ENCODE measurements around the gene HNRNPA1.
"Not testable (repeated sequence)": the region's sequence is repeated elsewhere in the genome, so short reads cannot be mapped to it uniquely, and the experiment has no call there.

HNRNPA1 gene

DNA sequence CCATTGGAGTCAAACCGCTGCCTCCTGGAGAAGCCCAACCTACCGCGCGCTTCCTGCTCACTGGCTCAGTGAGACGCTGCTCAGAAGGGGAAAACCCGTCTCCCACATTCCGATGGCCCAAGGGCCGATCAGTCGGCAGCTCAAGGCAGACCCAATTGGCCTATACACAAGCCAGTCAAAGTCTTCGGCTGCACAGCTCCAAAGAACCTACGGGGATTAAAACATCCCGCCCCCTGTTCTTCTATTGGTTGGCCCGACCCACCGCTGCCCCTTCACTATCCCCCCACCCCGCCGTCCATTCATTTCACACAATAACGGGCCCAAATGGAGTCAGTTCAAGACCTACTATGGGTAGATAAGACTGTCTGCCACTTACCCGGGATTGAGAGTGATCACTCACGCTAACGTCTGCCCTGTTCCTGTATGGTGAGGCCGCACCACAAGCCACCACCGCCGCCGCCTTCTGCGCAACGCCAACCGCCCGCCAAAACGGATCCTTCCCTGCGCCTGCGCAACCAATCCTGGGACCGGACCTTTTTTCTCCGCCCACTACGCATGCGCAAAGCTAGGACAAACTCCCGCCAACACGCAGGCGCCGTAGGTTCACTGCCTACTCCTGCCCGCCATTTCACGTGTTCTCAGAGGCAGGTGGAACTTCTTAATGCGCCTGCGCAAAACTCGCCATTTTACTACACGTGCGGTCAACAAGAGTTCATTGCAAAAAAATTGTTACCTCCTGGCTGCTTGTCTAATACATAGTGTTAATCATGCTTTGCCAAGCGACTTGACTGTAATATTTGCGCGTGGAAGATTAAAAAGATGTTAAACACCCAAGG is 676 bp upstream of the HNRNPA1 start, which contains the start of gene CBX5:
Gene CBX5, minus strand, starts transcription at position 491 of the 836 bp plus-strand sequence. CDS start 22,472 bp downstream, outside the sequence.
- Histone ChIP-seq H3K4me3 (ENCODE audit: low read length) (peak within 1 kb of the TSS; percentile 61), H3K9me3 (ENCODE audit: control insufficient read depth, low read length) (no peaks in the 10 kb centered on the region), H3K9ac (ENCODE audit: low read length) (peak within 1 kb of the TSS; percentile 75), H3K4me1 (ENCODE audit: control insufficient read depth, insufficient read depth, low read length) (peaks cover 25% of the 10 kb centered on the region), H3K36me3 (ENCODE audit: control insufficient read depth, insufficient read depth, low read length) (peaks cover 11% of the 10 kb centered on the region), H3K27me3 (ENCODE audit: control insufficient read depth, insufficient read depth, low read length) (no peaks in the 10 kb centered on the region)

DNA sequence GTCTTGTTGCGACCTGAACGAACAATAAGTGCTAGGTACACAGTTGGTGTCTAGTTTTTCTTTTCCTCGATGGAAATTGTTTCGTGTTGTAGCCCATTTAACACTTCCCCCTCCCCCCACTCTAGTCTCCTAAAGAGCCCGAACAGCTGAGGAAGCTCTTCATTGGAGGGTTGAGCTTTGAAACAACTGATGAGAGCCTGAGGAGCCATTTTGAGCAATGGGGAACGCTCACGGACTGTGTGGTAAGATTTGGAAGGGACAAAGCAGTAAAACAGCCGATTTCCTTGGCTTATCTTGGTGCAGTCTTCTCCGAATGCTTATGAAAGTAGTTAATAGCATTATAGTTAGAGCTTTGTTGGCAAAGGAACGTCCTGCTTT is 724 bp downstream of the HNRNPA1 start:
- H3K4me3 ChIP-seq (ENCODE audit: low read length) = peak overlapping the region; percentile 61
- H3K27me3 ChIP-seq (ENCODE audit: control insufficient read depth, insufficient read depth, low read length); H3K9me3 ChIP-seq (ENCODE audit: control insufficient read depth, low read length): not testable (repeated sequence)
- H3K4me1 ChIP-seq (ENCODE audit: control insufficient read depth, insufficient read depth, low read length) = peaks cover 30% of the 10 kb centered on the region
- H3K9ac ChIP-seq (ENCODE audit: low read length) = peak overlapping the region; percentile 75
- peaks cover 11% of the 10 kb centered on the region for H3K36me3 ChIP-seq (ENCODE audit: control insufficient read depth, insufficient read depth, low read length)

DNA sequence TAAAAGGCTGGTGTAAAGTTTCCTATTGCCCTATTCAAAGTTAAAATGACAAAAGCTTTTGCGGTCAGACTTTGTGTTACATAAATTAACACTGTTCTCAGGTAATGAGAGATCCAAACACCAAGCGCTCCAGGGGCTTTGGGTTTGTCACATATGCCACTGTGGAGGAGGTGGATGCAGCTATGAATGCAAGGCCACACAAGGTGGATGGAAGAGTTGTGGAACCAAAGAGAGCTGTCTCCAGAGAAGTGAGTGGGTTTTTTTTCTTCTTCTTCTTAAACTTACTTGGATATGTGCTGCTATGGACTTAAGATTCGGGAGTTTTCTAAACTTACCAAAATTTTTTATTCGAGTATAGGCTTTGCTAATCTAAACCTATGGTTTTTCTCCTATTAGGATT is 1.2 kb downstream of the HNRNPA1 start:
- H3K27me3 ChIP-seq (ENCODE audit: control insufficient read depth, insufficient read depth, low read length); H3K9me3 ChIP-seq (ENCODE audit: control insufficient read depth, low read length): not testable (repeated sequence)
- peak overlapping the region; percentile 61 for H3K4me3 ChIP-seq (ENCODE audit: low read length)
- peaks cover 11% of the 10 kb centered on the region for H3K36me3 ChIP-seq (ENCODE audit: control insufficient read depth, insufficient read depth, low read length)
- peaks cover 35% of the 10 kb centered on the region for H3K4me1 ChIP-seq (ENCODE audit: control insufficient read depth, insufficient read depth, low read length)
- H3K9ac ChIP-seq (ENCODE audit: low read length) = peak overlapping the region; percentile 75

DNA sequence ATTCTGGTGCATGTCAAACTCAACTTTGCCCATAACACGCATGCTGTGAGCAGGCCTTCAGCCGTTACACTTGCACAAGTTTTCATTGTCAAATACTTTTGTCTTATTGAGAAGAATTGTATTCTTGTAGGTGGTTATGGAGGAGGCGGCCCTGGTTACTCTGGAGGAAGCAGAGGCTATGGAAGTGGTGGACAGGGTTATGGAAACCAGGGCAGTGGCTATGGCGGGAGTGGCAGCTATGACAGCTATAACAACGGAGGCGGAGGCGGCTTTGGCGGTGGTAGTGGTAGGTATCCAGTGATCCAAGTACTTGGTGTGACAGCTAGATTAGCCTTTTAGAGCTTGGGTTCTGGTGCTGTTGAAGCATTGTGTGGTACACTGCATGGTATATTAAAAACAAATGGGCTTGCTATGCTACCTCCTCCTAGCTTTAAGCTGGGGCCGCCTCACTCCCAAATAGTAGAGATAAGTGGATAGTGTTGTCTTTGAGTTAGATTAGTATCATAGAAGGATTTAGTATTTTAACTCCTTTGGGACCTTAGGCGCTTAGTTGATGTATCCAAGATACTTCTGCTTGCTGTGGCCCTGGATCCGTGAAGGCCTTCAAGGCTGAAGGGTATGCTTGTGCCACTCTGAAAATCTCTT is 2.5 kb downstream of the HNRNPA1 start:
- H3K36me3 ChIP-seq (ENCODE audit: control insufficient read depth, insufficient read depth, low read length) = peaks cover 21% of the 10 kb centered on the region
- H3K27me3 ChIP-seq (ENCODE audit: control insufficient read depth, insufficient read depth, low read length) = no peaks in the 10 kb centered on the region
- no peaks in the 10 kb centered on the region for H3K9me3 ChIP-seq (ENCODE audit: control insufficient read depth, low read length)
- peaks cover 46% of the 10 kb centered on the region for H3K4me1 ChIP-seq (ENCODE audit: control insufficient read depth, insufficient read depth, low read length)
- H3K9ac ChIP-seq (ENCODE audit: low read length) = peak overlapping the region; percentile 12
- H3K4me3 ChIP-seq (ENCODE audit: low read length) = no peak overlapping the region

DNA sequence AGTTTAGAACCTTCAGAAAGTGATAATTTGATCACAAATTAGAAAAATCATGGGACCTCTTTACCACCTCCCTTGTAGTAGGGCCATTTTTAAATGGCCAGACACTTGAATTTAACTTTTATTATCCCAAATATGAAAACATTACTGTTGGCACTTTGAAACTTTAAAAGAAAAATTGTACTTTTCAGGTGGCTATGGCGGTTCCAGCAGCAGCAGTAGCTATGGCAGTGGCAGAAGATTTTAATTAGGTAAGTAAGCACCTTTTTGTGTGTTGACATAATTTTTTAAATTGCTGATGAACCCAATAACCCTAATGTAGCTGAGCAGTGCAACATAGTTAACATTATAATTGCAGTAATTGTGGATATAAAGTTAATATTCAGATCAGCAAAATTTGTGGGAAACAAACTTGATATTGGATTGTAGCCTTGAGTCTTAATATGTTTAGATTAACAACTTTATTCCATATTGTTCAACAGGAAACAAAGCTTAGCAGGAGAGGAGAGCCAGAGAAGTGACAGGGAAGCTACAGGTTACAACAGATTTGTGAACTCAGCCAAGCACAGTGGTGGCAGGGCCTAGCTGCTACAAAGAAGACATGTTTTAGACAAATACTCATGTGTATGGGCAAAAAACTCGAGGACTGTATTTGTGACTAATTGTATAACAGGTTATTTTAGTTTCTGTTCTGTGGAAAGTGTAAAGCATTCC is 3.7 kb downstream of the HNRNPA1 start:
- H3K9ac ChIP-seq (ENCODE audit: low read length) = peak overlapping the region; percentile 2
- H3K36me3 ChIP-seq (ENCODE audit: control insufficient read depth, insufficient read depth, low read length) = peaks cover 21% of the 10 kb centered on the region
- not testable (repeated sequence) for H3K4me3 ChIP-seq (ENCODE audit: low read length)

DNA sequence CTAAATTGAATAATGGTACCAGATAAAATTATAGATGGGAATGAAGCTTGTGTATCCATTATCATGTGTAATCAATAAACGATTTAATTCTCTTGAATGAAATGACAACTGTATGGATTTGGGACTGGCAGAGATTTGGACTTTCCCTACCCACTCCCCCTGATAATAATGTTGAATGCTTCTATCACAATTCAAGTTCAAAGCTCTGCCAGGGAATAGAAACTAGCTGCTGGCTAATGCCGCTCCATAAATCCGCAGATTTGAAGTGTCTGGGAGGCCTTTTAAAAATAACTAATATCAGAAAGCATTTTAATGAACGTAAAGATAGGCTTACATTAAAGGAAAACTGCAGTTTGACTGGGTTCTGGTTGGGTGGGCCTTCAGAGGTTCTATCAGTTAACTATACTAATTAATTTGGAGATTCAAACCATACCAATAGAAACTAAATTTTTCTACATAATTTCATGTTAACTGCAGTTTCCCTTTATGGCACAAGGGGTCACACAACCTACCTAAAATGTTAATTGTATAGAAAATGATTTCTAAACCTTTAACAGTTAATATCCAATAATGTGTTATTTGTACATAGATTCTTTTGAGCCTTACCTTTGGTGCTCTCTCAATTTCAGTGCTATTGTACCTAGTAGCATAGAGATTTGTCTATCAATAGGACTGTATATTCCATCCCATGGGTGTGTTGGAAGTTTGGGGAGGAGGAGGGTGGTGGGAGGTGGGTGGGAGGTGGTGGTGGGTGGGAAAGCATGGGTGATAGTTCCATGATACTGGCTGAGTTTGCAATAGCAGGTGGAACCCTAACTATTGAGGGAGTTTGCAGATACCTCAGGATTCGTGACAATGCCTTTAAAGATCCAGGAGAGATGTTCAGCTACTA is 4.9 kb downstream of the HNRNPA1 start:
- H3K9me3 ChIP-seq (ENCODE audit: control insufficient read depth, low read length) = no peaks in the 10 kb centered on the region
- H3K4me3 ChIP-seq (ENCODE audit: low read length) = no peak overlapping the region
- peaks cover 21% of the 10 kb centered on the region for H3K36me3 ChIP-seq (ENCODE audit: control insufficient read depth, insufficient read depth, low read length)
- H3K9ac ChIP-seq (ENCODE audit: low read length) = peak overlapping the region; percentile 17
- peaks cover 51% of the 10 kb centered on the region for H3K4me1 ChIP-seq (ENCODE audit: control insufficient read depth, insufficient read depth, low read length)
- H3K27me3 ChIP-seq (ENCODE audit: control insufficient read depth, insufficient read depth, low read length) = no peaks in the 10 kb centered on the region

More for the DNA sequence above, 3.7 kb downstream of the HNRNPA1 start:
- H3K9me3 ChIP-seq (ENCODE audit: control insufficient read depth, low read length); H3K27me3 ChIP-seq (ENCODE audit: control insufficient read depth, insufficient read depth, low read length): not testable (repeated sequence)
- peaks cover 51% of the 10 kb centered on the region for H3K4me1 ChIP-seq (ENCODE audit: control insufficient read depth, insufficient read depth, low read length)

DNA sequence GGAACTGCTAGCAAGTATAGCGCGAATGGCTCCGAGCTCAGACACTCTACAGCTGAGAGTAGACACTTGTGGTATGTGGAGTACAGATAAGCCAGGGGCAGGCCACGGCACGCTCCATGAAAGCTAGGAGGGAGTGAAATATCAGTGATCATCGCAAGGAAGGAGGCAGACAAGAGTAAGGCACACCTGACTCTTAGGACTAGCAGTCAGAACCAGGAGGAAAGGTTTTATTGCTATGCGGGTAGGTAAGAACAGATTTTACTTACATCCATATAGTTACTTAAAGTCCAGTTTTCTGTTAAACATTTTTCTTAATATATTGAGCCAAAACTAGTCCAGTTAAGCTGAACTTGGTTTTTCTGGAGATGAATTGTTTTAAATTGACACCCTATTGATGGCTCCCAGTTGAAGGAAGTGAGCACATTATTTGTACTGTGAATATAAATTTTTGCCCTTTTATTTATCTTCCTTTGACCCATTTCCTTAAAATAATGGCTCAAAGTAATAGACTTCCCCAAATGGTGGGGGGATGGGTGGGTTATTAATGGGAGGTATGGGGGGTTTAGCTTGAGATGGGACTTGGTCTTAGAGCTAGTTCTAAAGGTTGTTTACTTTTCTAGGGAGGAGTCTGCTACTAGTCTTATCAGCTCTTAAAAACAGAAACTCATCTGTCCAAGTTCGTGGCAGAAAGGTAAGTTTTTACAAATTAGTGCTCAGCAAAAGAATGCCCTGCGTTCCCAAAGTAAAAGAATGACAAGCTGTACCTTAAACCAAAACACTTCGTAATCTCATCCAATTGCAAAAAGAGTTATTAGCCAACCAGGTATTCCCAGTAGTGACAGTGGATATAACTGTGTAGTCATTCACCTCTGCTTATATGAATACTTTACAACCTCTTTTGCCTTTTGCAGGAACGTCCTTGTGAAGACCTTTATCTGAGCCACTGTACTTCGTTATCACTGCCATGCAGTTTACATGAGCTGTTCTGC is 5.8 kb downstream of the HNRNPA1 start:
- H3K9ac ChIP-seq (ENCODE audit: low read length) = peak overlapping the region; percentile 17
- peaks cover 21% of the 10 kb centered on the region for H3K36me3 ChIP-seq (ENCODE audit: control insufficient read depth, insufficient read depth, low read length)
- no peaks in the 10 kb centered on the region for H3K9me3 ChIP-seq (ENCODE audit: control insufficient read depth, low read length)
- H3K4me3 ChIP-seq (ENCODE audit: low read length) = no peak overlapping the region
- H3K4me1 ChIP-seq (ENCODE audit: control insufficient read depth, insufficient read depth, low read length) = peaks cover 51% of the 10 kb centered on the region
- H3K27me3 ChIP-seq (ENCODE audit: control insufficient read depth, insufficient read depth, low read length) = no peaks in the 10 kb centered on the region

DNA sequence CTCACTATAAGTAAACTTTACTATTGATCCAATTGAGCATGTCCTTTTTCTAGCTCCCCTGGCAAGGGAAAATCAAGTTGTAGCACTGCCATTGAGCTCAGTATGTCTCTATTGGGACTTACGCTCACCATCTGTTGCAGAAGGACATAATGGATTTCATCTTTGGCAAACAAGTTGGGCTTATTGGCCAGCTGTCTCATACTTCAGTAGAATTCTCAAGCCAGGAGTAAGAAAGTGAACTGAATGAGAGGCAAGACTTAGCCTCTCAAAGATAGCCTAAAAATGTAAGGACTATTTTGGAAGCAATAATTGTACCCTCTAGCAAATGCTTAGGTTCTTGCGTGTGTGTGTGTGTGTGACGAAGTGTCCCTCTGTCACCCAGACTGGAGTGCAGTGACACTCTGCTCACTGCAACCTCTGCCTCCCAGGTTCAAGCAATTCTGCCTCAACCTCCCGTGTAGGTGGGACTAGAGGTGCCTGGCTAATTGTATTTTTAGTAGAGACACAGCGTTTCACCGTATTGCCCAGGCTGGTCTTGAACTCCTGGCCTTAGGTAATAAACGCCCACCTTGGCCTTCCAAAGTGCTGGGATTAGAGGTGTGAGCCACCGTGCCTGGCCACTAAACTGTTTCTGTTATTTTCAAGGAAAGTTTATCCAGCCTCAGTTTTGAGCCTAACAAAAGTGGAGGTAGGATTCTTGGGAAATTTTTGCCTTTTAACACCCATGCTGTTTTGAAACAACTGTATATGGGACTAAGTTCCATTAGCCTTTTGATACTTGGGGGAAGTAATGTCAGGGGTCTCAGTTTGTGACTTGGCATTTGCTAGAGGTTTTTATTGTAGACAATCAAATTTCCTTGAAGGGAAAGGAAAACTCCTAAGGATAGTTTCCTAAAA is 7.0 kb downstream of the HNRNPA1 start:
- H3K27me3 ChIP-seq (ENCODE audit: control insufficient read depth, insufficient read depth, low read length) = no peaks in the 10 kb centered on the region
- H3K4me1 ChIP-seq (ENCODE audit: control insufficient read depth, insufficient read depth, low read length) = peaks cover 51% of the 10 kb centered on the region
- no peak overlapping the region for H3K9ac ChIP-seq (ENCODE audit: low read length)
- H3K4me3 ChIP-seq (ENCODE audit: low read length) = no peak overlapping the region
- no peaks in the 10 kb centered on the region for H3K9me3 ChIP-seq (ENCODE audit: control insufficient read depth, low read length)
- peaks cover 21% of the 10 kb centered on the region for H3K36me3 ChIP-seq (ENCODE audit: control insufficient read depth, insufficient read depth, low read length)

DNA sequence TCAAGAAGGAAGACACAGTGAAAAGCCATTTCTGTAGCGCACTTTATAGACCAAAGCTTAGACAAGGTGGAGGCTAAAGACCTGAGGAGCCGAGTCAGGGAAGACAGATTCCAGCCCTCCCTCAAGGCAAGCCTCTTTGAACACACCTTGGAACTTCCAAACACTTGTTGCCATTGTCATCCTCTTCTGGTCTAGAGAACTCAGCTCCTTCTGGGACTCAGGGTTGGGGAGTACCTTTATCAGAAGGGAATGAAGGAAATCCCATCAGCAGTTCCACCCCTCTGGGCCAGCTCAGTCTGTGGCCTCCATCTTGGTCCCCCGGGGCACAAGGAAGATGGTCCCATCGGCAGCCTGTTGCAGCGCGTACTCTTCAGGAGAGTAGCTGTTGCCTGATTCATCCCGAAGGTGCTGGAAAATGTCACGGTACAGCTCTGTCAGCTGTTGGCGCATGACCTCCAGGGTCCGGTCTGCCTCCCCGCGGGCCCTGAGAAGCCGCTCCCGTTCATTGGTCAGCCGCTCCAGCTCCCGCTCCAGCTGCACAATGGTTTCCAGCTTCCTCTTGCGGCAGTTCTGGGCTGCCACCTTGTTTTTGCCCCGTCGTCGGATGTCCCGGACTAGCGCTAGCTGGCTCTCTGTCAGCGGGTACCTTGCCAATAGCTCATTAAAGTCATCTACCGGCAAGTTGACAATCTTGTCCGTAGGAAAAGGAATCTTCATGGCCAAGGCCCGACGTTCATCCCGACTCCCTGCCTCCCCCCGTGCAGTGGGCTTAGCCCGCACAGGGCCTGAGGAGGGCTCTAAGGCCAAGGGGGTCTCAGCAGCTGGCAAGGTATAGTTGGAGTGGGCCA is 11.8 kb downstream of the HNRNPA1 start:
- H3K9ac ChIP-seq (ENCODE audit: low read length) = no peak overlapping the region
- peaks cover 19% of the 10 kb centered on the region for H3K4me1 ChIP-seq (ENCODE audit: control insufficient read depth, insufficient read depth, low read length)
- H3K27me3 ChIP-seq (ENCODE audit: control insufficient read depth, insufficient read depth, low read length) = no peaks in the 10 kb centered on the region
- no peak overlapping the region for H3K4me3 ChIP-seq (ENCODE audit: low read length)
- H3K36me3 ChIP-seq (ENCODE audit: control insufficient read depth, insufficient read depth, low read length) = peaks cover 6% of the 10 kb centered on the region
- no peaks in the 10 kb centered on the region for H3K9me3 ChIP-seq (ENCODE audit: control insufficient read depth, low read length)
